ENCODE data around the gene ADGRE2.

- TF ChIP-seq CTCF (conservative IDR thresholded peaks at IDR 0.05; ENCODE audit: low read depth, low read length) (no peak), POLR2A (IDR thresholded peaks at IDR 0.05; ENCODE audit: low read depth, low read length) (no peak), FOS (IDR thresholded peaks at IDR 0.05; ENCODE audit: low read depth, low read length) (no peak), CEBPB (IDR thresholded peaks at IDR 0.05; ENCODE audit: low read depth, low read length) (no peak), USF2 (IDR thresholded peaks at IDR 0.05; ENCODE audit: low read depth, low read length) (no peak), NFE2L2 (IDR thresholded peaks at IDR 0.05; ENCODE audit: low read depth, low read length) (no peak), RCOR1 (IDR thresholded peaks at IDR 0.05; ENCODE audit: insufficient replicate concordance, low read length) (no peak), MAZ (IDR thresholded peaks at IDR 0.05; ENCODE audit: borderline replicate concordance, low read depth, low read length) (no peak), SMC3 (IDR thresholded peaks at IDR 0.05; ENCODE audit: low read depth, low read length) (no peak), ELK1 (IDR thresholded peaks at IDR 0.05; ENCODE audit: borderline replicate concordance, low read depth, low read length) (no peak), BHLHE40 (IDR thresholded peaks at IDR 0.05; ENCODE audit: low read depth, low read length) (no peak), RFX5 (IDR thresholded peaks at IDR 0.05; ENCODE audit: low read depth, low read length) (no peak)
Observed at GRCh38 chr19:14818588-14818987, 40.2 kb upstream of the ADGRE2 start.
